SU-DHL-6 (cell line): ENCODE measurements around the gene CENPB.

Experiments used
- EZH2phosphoT487 ChIP-seq: fragments of 200-600 bp; sonication (generic), shearing (Covaris generic); conservative IDR thresholded peaks from 2 replicates; pipeline ENCODE4 v1.6.1; 2018; ENCODE audit warnings: mild to moderate bottlenecking, antibody characterized with exemption, low read length, moderate library complexity, mixed read lengths
- TF ChIP-seq, protein P1 (sequence below): fragments of 200-600 bp; sonication (generic); IDR thresholded peaks from one replicate; pipeline ENCODE4 v1.5.1; 2017; ENCODE audit warnings: antibody characterized with exemption, mild to moderate bottlenecking, low read length, moderate library complexity; ENCODE audit not compliant: insufficient read depth, poor library complexity, severe bottlenecking

DNA sequence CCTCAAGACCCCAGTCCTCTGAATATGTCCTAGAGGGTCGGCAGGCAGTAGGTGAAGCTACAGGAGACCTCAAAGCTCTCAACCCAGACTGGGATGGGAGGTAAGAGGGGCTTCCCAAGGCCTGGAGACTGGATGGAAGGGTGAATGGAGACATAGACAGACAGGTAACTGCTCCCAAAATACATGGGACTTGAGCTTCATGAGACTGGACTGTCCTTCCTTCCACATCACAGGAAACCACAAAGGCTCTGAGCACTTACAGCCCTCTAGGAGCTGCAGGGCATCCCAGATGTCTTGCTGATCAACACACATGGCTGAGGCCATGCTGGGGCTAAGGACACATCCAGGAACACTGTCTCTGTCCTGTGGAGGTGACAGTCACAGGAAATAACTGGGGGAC, 42.5 kb downstream of the CENPB start:
- TF ChIP-seq, protein P1, sequence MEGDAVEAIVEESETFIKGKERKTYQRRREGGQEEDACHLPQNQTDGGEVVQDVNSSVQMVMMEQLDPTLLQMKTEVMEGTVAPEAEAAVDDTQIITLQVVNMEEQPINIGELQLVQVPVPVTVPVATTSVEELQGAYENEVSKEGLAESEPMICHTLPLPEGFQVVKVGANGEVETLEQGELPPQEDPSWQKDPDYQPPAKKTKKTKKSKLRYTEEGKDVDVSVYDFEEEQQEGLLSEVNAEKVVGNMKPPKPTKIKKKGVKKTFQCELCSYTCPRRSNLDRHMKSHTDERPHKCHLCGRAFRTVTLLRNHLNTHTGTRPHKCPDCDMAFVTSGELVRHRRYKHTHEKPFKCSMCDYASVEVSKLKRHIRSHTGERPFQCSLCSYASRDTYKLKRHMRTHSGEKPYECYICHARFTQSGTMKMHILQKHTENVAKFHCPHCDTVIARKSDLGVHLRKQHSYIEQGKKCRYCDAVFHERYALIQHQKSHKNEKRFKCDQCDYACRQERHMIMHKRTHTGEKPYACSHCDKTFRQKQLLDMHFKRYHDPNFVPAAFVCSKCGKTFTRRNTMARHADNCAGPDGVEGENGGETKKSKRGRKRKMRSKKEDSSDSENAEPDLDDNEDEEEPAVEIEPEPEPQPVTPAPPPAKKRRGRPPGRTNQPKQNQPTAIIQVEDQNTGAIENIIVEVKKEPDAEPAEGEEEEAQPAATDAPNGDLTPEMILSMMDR: no peak
- TF ChIP-seq EZH2phosphoT487: no peak
